Measurements from ENCODE around the gene TMEM52B.

TMEM52B gene

DNA sequence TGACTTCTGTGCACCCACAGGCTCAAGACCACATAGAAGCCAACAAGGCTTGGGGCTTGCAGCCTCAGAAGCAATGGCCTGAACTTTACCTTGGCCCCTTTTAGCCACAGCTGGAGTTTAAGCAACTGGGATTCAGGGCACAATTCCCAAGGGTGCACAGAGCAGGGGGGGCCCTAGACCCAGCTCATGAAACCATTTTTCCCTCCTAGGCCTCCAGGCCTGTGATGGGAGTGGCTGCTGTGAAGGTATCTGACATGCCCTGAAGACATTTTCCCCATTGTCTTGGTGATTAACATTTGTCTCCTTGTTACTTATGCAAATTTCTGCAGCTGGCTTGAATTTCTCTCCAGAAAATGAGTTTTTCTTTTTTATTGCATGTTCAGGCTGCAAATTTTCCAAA lies 55.7 kb downstream of the TMEM52B start:
- no peak overlapping the region for H3K4me3 ChIP-seq
- no peak overlapping the region for H3K27ac ChIP-seq

GRCh38 chr12:10235761-10236631 lies 57.2 kb downstream of the TMEM52B start:
- Histone ChIP-seq H3K4me3 (no peak overlapping the region), H3K27ac (no peak overlapping the region)

DNA sequence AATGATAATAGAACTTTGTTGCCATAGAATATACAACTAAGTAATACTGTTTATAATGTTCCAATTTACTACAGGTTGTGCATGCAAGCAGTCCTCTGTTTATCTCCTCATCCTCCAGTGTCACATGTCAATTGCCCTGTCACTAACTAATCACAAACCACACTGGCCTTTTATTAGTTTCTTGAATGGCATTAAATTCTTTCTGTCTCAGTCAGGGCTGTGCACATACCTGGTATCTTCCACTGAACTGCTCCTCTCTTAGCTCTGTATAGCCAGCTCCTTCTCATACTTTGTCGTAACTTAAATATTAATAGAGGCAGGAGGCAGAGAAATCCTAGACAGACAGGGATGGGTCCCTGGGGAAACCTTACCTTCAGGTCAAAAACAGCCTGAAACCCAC lies 57.9 kb downstream of the TMEM52B start:
- H3K27ac ChIP-seq: no peak overlapping the region
- no peak overlapping the region for H3K4me3 ChIP-seq

DNA sequence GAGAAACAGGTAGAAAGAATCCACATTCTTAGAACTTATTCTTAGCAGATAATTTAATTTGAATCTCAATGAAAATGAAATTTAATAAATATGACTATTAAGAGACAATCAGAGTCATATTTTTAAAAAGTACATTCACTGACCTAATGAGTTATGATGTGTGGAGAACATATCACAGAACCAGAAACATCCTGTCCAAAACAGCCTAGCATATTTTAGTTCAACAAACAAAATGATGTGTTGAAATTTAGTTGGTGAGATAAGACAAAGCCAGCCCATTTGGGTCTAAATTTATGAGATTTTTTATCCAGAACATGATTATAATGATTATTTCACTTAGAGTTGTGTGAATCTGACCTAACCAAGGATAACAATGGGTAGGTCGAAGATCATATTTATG lies 59.7 kb downstream of the TMEM52B start:
- Histone ChIP-seq H3K4me3 (no peak overlapping the region), H3K27ac (no peak overlapping the region)

GRCh38 chr12:10241290-10241689 lies 62.5 kb downstream of the TMEM52B start:
- no peak overlapping the region for H3K27ac ChIP-seq
- no peak overlapping the region for H3K4me3 ChIP-seq
